ENCODE data around the gene CDK17.
"Not testable (repeated sequence)": the region's sequence is repeated elsewhere in the genome, so short reads cannot be mapped to it uniquely, and the experiment has no call there.

- not testable (repeated sequence) for TF ChIP-seq CTCF, POLR2A, EP300 (IDR thresholded peaks at IDR 0.05)
These were observed 7.3 kb upstream of the CDK17 start for GRCh38 chr12:96407429-96408097.
